Right lobe of liver (tissue), 6 donors: ENCODE results near the gene SHISA8. TPM values are rescaled to one million over a fixed set of nuclear protein-coding genes. Genes with fewer than 3 reads are reported as not detected.

ENCODE experiments used
- ATAC-seq, 4 donors: fragments of 200-7000 bp; cut with Tn5 transposase; one replicate each; pipeline ENCODE4 v1.9.1; 2020; ENCODE audit warnings: mild to moderate bottlenecking in 4 of 4, moderate library complexity in 4 of 4
- DNase-seq, 3 donors: peaks; one replicate each; pipeline ENCODE4 v3.0.0-alpha.2; 2020
- H3K27ac ChIP-seq, 3 donors: fragments of 200-600 bp; one replicate each; pipeline ENCODE4 v1.8.0; 2022
- H3K27me3 ChIP-seq, 2 donors: fragments of 200-600 bp; one replicate each; pipeline ENCODE4 v1.8.0; 2022
- H3K36me3 ChIP-seq, 4 donors: fragments of 200-600 bp; sonication (generic) in 1 of 4; one replicate each; pipeline versions ENCODE4 v1.5.1 to v1.8.0; 2017 to 2022; ENCODE audit warnings: control low read depth in 1 of 4
- H3K4me1 ChIP-seq, 4 donors: fragments of 200-600 bp; sonication (generic) in 1 of 4; one replicate each; pipeline versions ENCODE4 v1.5.1 to v1.8.0; 2017 to 2022; ENCODE audit warnings: control low read depth in 1 of 4
- H3K4me3 ChIP-seq, 3 donors: fragments of 200-600 bp; one replicate each; pipeline ENCODE4 v1.8.0; 2022
- H3K9me3 ChIP-seq, 4 donors: fragments of 200-600 bp; sonication (generic) in 1 of 4; one replicate each; pipeline versions ENCODE4 v1.5.1 to v1.8.0; 2017 to 2022; ENCODE audit warnings: control low read depth in 1 of 4
- POLR2A ChIP-seq: fragments of 450-650 bp; IDR thresholded peaks from one replicate; pipeline ENCODE4 v1.6.1; 2017; ENCODE audit warnings: antibody characterized with exemption, mild to moderate bottlenecking
- WGBS: methylation state at CpG from one replicate; pipeline ENCODE4 v1.1.6; 2018; ENCODE audit warnings: low coverage, low lambda C conversion rate; ENCODE audit not compliant: insufficient coverage; ENCODE audit errors: missing lambda C conversion rate; 5-methylcytosine and 5-hydroxymethylcytosine counted together
- intact Hi-C, 2 donors: fragments of 100-400 bp; cut with DNase I; formaldehyde crosslinking; loops; one replicate each; pipeline versions ENCODE4 v1.11.2 to v1.14.1; 2022
- total RNA-seq, 6 experiments: library from RNA; depleted of rRNA in 2 of 6; stranded (reverse); fragments of >200 nt in 2 of 6; fragmentation: NEBNext Ultra II Directional in 3 of 6; extraction: Animal tissue kit (Norgen Biotek cat#: 25700) in 3 of 6; gene quantifications; one replicate each; pipeline versions ENCODE4 v1.1.0 to v1.2.4, GENCODE V29; 2016 to 2023
- TF ChIP-seq, protein P1 (sequence below), 4 donors: fragments of 200-600 bp in 3 of 4; fragments of 450-650 bp in 1 of 4; IDR thresholded peaks; one replicate each; pipeline versions ENCODE4 v1.5.1 to v1.8.0; 2016 to 2022; ENCODE audit warnings: antibody characterized with exemption in 4 of 4, mild to moderate bottlenecking in 2 of 4
- donor health status: DM: no; HTN: yes; CAD: no.
- donor health status: DM: no; HTN: no; CAD: no.
- donor health status: DM: no; HTN: no; CAD: no.
- donor health status: DM: no; HTN: yes; CAD: no.
- donor health status: DM: no; HTN: yes; CAD: no.

SHISA8 gene
- total RNA-seq, 6 experiments from 2014 or later, result not detected

DNA sequence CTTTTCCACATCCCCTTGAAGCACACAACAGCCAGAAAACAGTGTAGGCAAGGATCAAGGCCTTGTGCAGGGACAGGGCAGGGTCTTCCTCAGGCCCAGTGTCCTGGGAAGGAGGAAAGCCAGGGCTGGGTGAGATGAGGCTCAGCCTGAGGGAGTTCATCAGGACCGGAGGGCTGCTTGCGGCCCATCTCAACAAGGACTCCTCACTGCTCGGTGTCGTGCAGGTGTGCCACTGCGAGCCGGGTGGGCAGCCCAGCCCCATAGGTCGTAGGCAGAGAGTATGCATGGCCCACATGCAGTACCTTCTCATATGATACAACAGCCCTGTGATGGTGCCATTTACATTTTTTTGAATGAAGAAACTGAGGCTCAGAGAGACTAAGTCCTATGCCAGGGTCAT, 12.9 kb downstream of the SHISA8 start:
- no peaks in the 10 kb centered on the region for H3K9me3 ChIP-seq
- intact Hi-C loops, result no loop called here
- no peak for TF ChIP-seq POLR2A
- TF ChIP-seq, protein P1, sequence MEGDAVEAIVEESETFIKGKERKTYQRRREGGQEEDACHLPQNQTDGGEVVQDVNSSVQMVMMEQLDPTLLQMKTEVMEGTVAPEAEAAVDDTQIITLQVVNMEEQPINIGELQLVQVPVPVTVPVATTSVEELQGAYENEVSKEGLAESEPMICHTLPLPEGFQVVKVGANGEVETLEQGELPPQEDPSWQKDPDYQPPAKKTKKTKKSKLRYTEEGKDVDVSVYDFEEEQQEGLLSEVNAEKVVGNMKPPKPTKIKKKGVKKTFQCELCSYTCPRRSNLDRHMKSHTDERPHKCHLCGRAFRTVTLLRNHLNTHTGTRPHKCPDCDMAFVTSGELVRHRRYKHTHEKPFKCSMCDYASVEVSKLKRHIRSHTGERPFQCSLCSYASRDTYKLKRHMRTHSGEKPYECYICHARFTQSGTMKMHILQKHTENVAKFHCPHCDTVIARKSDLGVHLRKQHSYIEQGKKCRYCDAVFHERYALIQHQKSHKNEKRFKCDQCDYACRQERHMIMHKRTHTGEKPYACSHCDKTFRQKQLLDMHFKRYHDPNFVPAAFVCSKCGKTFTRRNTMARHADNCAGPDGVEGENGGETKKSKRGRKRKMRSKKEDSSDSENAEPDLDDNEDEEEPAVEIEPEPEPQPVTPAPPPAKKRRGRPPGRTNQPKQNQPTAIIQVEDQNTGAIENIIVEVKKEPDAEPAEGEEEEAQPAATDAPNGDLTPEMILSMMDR (IDR thresholded peaks at IDR 0.05), result no peak
- DNase-seq, result no peak
- H3K36me3 ChIP-seq, result peaks cover 0 to 77% (median 26%) of the 10 kb centered on the region in 4 donors
- H3K27me3 ChIP-seq, result no peaks in the 10 kb centered on the region
- ATAC-seq, result no peak
- no peak overlapping the region for H3K4me3 ChIP-seq
- H3K4me1 ChIP-seq, result peaks cover 0 to 22% (median 7%) of the 10 kb centered on the region in 4 donors
- WGBS, result no CpG with 5 or more reads among the region's 7 CpGs
- peak overlapping the region in 2 of 3 donors; percentile 59 to 74 for H3K27ac ChIP-seq

DNA sequence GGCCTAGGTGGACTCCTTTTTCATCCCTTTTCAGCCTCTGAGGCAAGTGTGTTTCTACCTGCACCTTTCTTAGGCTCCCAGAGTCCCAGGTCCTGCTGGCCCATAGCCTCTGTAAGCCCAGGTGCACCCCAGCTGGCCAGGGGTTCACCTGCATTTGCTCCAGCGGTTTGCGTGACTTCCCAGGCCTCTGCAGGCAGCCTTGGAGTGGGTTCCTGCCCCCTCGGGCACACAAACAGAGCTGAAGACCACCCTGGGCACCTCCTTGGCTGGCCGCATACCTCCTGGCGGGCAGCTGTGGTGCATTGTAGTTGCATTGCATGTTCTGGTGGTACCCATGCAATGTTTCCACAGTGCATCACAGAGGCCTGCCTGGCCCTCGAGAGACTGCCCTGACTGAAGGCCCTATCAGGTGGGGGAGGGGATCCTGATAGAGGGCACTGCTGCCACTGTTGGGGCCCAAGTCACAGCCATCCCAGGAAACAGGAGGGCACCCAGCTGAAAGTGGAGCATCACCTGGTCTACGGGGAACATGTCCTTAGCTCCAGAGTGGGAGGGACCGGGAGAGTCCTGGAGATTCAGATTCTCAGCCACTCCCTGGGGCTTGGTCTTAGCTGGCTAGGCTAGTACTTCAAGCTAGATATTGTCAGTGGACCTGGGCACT, 14.1 kb downstream of the SHISA8 start:
- no peaks in the 10 kb centered on the region for H3K27me3 ChIP-seq
- H3K27ac ChIP-seq, result no peak overlapping the region
- H3K4me3 ChIP-seq, result no peak overlapping the region
- ATAC-seq (no peak), DNase-seq (no peak)
- intact Hi-C loops, result no loop called here
- 100% methylated on average over 3 of the region's 8 CpGs for WGBS
- no peak for TF ChIP-seq POLR2A
- TF ChIP-seq, protein P1 (IDR thresholded peaks at IDR 0.05), result no peak
- peaks cover 0 to 26% (median 7%) of the 10 kb centered on the region in 4 donors for H3K4me1 ChIP-seq
- H3K9me3 ChIP-seq, result no peaks in the 10 kb centered on the region
- peaks cover 0 to 83% (median 26%) of the 10 kb centered on the region in 4 donors for H3K36me3 ChIP-seq

DNA sequence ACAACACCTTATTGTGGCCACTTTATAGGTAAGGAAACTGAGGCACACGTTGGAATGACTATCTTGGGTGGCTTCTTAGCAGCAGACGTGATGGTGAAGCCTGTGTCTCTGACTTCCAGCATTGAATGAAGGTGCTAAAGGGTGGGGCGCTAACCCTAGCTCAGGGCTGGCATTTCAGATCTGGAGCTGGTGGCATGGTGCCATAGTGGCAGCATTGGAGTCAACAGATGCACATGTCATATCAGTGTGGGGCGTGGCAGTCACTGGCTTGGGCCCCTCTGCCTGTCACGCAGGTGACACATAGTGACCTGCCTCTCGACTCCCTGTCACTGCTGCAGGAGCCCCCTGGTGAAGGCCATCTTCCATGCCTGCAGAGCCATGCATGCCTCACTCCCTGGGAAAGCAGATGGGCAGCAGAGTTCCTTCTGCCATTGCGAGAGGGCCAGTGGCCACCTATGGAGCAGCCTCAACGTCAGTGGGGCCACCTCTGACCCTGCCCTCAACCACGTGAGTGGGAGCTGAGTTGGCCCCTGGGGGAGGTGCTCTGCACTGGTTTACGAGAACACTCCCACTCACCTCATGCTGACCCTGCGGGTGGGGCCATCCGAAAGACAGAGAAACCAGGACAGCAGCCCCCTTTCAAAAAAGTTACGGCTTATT, 14.8 kb downstream of the SHISA8 start:
- Histone ChIP-seq H3K9me3 (no peaks in the 10 kb centered on the region), H3K4me3 (no peak overlapping the region), H3K27me3 (no peaks in the 10 kb centered on the region), H3K27ac (no peak overlapping the region), H3K4me1 (peaks cover 0 to 31% (median 7%) of the 10 kb centered on the region in 4 donors), H3K36me3 (peaks cover 0 to 77% (median 26%) of the 10 kb centered on the region in 4 donors)
- ATAC-seq (no peak), DNase-seq (no peak)
- TF ChIP-seq, protein P1 (IDR thresholded peaks at IDR 0.05), result no peak
- no peak for TF ChIP-seq POLR2A
- WGBS, result 71% methylated on average over 1 of the region's 13 CpGs
- intact Hi-C loops, result no loop called here

DNA sequence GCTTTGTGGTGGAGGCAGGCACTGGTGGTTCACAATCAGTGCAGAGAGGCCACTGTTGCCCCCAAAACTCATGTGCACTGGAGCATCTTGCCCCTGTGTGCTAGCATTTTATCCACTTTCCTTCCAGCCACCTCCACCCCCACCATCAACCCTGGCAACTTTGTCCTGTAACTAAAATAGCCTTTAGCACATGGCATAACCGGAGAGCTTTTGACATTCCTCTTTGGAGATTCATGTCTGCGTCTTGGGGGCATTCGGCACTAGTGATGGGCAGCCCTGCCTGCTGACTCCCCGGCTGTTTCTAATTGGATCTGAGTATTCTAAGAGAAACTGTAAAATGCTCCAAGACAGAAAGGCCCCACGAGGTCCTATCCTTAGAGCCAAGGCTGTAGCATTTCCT, 15.8 kb downstream of the SHISA8 start:
- ATAC-seq, result no peak
- intact Hi-C loops, result no loop called here
- Histone ChIP-seq H3K4me3 (no peak overlapping the region), H3K36me3 (peaks cover 0 to 72% (median 22%) of the 10 kb centered on the region in 4 donors), H3K27me3 (no peaks in the 10 kb centered on the region), H3K27ac (no peak overlapping the region), H3K9me3 (no peaks in the 10 kb centered on the region), H3K4me1 (peaks cover 0 to 37% (median 7%) of the 10 kb centered on the region in 4 donors)
- no peak for TF ChIP-seq POLR2A
- TF ChIP-seq, protein P1 (IDR thresholded peaks at IDR 0.05), result no peak
- DNase-seq, result no peak
- WGBS, result 89% methylated on average over 5 of the region's 5 CpGs
